ENCODE measurements around the gene SFTPB.
"Not testable (repeated sequence)": the region's sequence is repeated elsewhere in the genome, so short reads cannot be mapped to it uniquely, and the experiment has no call there.

Gene SFTPB

DNA sequence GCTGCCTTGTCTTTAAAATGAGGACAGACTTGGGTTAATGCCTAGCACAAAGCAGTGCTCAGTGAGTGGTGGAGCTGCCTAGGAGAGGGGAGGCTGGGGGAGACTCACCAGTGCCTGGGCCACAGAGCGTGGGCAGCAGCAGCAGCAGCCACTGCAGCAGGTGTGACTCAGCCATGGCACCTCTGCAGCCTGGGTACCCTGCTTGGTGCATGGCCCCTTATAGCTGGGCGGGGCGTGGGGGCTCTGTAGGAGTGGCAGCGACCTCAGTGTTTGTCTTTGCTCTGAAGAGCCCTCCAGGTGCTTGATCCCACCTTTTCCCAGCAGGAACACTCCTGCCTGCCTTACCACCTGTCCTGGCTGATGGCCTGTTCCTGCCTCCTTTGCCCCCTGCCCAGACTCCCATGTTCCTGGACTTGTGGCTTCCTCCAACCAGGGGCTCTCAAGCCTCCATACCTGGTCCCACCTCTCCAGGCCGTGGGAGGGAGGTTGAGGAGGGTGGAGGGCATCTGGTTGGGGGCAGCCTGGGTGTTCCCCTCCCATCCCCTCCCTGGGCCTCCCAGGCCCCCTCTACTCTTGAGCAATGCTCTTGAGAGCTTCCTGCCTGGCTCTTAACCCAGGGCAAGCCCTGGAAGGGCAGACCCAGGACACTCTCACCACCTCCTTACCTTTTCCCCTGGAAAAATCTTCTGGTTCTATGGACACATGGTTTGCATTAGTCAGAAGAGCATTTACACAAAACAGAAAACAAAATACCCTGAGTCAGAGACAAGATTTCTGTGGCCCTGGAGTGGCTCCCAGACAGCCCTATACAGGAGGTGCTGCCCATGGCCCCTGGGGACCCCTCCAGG lies at the start of gene SFTPB:
Gene SFTPB, minus strand, starts transcription at position 191 of the 848 bp plus-strand sequence. Its CDS starts 16 bp downstream, at position 175.
- no peak for DNase-seq

DNA sequence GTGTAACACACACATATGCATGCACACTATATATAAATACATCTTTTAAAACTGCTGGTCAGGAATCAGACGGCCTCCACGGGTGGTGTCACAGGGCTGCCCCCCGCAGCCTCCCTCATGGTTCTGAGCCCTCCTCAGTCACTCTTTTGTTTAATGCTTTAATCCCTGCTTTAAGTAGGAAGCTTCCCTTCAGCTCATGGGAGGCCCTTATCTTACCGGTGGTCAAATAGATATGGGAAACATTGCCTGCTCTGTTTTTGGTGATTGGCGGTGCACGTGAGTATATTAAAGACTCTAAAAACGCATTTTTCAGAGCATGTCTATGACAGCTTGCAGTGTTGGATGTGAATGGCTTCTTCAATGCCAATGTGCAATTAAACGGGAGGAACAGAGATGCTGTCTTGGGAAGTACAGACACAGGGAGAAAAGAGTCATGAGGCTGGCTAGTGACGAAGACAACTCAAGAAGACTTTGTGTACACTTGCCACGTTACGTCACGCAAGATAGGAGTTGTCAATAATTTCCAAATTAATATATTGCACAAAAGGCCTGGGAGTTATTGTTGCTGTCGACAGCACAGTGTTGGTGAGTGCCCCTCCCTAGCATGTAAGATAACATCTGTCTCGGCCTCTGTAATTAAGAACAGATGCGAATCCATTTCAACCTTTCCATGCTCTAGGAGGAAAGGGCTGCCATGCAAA lies 49.5 kb upstream of the SFTPB start:
- DNase-seq = no peak

DNA sequence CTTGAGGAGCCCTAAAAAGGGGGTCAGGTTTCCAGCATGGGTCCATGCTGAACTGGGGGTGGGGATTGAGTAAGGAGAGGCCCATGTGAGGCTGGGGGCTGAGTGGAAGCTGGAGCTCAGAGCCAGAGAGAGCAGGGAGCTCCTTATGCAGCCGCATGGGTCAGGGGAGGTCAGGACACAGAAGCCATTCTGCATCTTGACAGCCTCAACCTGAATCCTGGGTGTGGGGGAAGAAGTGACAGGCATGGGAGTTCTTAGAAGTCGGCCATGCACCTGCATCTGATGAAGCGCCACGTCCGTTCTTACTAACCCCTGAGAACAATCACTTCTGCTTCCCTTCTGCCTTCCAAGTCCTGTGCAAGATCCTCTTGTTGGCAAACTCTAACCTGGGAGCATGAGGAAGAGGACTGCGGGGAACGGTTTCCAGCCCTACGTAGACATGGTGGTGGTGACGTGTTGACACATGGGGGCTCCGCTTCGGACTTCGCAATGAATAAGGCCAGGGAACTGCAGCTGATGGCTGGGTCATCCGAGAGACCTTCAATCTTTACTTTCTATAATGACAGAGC lies 48.4 kb upstream of the SFTPB start:
- no peak for DNase-seq

DNA sequence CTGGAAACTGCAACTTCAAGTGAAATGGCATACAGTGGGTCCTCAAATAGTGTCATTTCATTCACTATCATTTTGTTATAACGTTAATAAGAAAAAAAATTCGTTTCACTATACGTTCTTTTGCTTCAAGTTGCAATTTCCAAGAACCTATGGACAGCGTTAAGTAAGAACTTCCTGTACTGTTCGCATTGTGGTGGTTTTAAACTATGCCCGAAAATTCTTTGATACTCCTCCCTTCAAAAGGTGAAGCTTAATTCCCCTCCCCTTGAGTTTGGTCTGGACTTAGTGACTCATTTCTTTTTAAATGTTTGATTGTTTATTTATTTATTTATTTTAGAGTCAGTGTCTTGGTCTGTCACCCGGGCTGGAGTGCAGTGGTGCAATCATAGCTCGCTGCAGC lies 46.8 kb upstream of the SFTPB start:
- no peak for DNase-seq

DNA sequence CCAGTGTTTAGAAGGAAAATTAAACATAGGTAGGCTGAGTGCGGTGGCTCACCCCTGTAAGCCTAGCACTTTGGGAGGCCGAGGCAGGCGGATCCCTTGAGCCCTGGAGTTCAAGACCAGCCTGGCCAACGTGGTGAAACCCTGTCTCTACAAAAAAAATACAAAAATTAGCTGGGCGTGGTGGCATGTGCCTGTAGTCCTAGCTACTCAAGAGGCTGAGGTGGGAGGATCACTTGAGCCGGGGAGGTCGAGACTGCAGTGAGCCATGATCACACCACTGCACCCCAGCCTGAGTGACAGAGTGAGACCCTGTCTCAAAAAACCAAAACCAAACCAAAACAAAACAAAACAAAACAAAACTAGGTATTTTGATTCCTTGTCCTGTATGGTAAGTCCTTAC lies 46.4 kb upstream of the SFTPB start:
- DNase-seq = not testable (repeated sequence)

DNA sequence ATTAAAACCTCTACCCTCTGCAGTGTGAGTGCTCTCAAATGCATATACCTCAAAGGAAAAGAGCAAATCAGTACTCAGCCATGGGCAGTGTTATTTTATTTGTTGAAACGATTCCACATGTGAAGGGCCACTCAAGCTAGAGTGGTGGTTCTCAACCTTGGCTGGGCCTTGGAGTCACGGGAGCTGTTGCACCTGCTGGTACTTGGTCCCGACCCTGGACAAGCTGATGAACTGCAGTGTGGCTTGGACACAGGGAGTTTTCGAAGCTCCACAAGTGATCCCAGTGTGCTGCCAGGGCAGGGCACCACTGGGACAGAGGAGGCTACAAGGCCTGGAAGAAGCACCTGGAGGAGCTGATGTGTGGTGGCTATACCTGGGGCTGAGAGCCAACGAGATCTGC lies 45.8 kb upstream of the SFTPB start:
- DNase-seq = no peak

DNA sequence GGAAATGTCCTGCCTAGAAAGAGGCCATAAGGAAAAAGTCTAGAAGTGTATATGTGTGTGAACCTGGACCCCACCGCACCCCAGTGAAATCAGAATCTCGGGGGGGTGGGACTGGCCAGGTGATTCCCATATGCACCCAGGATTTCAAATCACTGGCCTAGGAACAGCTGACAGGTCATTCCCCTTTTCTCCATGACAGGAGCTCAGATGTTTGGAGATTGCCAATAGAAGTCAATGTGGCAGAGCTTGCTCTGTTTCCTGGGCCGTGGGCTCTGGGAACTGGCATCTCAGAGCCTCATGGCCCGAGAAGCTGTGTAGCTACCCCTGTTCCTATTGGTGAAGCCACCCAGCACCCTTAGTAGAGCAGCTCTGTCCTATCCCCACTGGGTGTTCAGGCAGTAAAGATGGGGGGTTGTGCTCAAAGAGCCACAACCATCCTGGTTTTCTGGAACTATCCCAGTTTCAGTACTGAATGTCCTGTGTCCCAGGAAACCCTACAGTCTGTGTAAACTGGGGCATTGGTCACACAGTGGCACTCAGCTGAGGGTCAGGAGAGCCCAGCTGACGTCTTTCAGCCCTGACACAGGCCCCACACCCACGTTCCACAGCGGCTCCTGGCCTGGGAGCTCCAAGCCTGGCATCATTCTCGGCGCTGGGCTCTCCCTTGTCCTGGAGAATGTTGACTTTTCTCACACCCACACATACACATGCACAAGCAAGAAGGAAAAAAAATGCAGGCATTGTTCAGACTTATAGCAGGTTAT lies 45.0 kb upstream of the SFTPB start:
- peak in 11 of 56 donors; percentile 16 to 57 (median 25) for DNase-seq

DNA sequence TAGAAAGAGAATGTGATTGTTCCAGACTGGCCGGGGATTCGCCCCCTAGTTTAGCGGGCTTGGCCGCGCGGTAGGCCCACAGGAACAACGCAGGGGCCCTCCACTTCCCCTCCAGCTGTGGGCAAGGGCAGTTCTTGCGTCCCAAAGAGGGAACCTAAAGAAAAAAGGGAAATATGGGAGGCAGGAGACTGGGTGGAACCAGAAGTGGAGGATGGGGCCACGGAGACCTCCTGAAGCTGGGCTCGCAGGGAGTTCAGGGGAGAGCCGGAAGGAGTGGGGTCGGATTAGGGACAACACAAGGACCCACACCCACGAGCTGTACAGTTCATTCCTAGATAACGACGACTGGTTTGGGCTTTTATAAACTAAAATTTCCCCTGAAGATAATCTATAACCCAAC lies 44.3 kb upstream of the SFTPB start:
- DNase-seq = peak in 1 of 56 donors; percentile 23

DNA sequence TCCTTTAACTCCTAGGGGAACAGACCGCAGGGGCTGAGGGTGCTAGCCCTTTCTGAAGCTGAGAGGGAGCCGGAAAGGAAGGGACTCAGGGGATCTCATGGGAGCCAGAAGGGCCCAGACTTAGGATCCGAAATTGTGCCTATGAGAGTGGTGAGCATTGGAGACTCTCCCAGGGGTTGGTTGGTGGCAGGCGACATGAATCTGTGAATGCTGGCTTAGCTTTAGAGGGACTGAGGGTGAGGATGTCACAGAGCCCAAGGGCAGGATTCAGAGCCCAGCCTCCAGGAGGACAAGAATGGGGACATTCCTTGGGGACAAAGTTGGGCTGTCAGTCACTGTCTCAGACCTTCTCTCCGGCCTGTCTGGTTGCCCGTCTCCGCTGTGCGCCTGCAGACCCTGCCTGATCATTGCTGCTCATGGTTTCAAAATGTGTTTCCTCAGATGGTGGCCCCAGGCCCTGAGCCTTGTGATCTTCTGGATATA lies 43.6 kb upstream of the SFTPB start:
- no peak for DNase-seq

DNA sequence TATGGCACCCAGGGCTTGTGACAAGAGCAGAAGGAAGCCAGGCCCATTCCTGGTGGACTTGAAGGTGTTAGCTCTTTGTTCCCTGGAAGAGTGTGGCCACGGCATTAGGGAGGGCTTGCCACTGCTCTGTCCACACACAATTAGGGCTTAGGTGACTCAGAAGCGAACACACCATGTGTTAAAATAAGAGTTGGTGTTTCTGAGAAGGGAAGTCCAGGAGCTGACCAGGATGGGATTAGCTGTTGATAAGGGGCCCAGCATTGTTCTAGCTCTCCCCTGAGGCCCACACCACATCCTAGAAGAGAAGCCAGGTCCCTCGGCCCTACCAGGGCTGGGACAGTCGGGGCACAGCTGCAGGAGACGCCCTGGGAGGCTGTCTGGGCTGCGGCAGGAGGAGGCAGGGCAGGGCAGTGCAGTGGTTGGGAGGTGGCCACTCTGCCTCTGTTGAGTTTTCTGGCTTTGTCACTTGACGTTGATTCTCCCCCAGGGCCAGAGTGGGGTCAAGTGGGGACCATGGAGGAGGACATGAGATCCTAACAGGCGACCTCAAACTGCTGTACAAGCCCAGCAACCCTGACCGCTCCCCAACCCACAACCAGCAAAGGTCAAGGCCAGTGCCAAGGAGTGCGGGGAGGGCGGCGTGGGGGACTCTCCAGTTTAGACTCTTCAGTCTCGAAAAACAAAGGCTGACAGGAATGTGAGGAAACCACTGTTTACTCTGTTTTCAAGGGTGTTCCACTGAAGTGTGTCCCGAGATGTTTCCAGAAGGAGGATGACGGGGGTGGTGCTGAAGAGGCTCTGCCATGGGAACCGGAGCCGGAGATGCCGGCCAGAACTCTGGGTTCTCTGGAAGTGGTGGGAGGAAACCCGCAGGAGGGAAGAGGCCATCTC lies 42.9 kb upstream of the SFTPB start:
- peak in 4 of 56 donors; percentile 15 to 63 (median 24) for DNase-seq

DNA sequence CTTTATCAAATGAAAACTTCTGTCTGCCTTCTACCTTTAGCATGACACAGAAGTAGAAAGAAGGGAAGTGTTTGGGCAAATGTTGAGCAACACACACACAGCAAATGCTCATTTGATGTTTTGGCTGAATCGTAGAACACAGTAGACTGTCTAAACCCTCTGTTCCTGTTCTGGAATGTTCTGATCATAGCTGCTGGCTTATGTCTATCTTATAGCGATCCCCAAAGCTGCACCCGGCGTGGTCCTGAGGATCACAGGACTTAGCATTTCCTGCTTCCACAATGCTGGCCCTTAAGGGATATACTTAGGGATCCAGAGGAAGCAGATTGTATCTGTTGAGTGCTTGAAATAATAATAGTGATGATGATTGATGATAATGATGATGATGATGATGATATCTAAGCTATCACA lies 41.4 kb upstream of the SFTPB start:
- DNase-seq = no peak

DNA sequence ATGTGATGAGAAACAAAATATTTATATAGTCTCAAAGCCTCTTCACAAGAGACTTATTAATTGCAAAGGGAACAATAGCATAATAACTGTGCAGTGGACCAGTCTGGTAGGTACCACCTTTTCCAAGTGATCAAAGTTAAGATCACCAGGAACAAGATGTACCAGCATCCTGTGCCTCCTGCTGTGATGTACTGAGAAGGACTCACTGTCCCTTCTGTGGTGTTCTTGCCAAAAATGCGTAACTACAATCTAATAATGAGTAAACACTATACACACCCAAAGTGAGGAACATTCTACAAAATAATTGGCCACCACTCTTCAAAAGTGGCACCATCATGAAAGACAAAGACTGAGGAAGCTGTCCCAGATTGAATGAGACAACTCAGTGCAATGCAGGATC lies 40.6 kb upstream of the SFTPB start:
- no peak for DNase-seq

DNA sequence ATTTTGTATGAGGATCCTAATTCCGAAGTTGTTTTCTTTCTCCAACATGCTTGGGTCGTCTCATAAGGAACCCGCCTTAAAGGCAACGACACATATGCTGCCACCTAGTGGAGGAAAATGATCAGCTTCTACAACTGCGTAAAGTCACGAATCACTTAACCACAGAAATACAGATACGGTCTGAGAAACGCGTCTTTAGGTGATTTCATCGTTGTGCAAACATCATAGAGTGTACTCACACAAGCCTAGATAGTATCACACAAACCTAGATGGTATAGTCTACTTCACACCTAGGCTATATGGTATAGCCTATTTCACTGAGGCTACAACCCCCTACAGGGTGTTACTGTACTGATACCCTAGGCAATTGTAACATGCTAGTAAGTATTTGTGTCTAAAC lies 39.3 kb upstream of the SFTPB start:
- DNase-seq = peak in 28 of 56 donors; percentile 14 to 78 (median 34)

DNA sequence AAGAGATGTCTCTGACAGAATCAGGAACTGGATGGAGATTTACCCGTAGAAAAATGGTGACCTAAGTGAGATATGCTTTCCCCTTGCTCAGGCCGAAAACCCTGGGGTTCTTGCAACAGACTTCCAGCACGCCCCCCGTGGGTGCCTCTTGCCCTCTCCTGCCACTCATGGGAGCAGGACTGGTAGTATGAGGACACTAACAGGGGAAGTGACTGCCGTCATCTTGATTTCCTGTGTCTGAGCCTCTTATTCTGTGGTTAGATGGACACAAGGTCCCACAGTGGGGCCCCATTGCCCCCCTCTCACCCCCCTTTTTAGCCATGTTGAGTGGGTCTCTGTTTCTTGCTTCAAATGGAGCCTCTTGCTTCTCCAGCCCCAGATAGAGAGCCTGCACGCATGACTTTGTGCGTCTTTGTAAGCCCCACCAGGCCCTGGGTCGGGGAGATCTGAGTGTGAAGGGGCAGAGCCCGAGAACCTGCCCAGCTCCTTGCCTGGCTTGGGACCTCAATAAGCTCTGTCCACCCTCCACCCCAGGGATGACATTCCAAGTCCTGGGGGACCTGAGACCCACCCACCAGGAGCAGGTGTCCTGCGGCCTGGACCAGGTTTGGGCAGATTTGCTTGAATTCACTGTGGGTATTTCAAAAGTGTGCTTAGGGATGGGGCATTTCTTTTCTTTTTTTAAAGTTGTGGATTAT lies 38.7 kb upstream of the SFTPB start:
- peak in 18 of 56 donors; percentile 9 to 54 (median 32) for DNase-seq

DNA sequence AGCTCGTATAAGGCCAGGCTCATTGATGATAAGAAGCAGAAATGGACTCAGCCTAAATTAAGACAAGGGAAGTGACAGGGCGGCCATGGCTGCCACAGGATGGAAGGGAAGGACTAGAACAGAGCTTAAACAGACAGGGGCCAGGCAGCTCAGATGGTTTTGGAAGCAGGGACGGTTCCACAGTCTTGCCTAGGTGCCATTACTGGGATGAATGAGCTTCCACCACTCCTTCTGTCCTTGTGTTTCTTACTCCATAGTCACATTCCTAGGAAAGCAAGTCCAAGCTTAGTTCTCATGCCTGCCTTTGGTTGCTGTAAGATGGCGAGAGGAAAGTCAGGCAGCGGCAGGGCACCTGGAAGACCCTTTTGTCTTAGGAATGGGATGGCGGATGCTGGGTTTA lies 38.1 kb upstream of the SFTPB start:
- DNase-seq = no peak

DNA sequence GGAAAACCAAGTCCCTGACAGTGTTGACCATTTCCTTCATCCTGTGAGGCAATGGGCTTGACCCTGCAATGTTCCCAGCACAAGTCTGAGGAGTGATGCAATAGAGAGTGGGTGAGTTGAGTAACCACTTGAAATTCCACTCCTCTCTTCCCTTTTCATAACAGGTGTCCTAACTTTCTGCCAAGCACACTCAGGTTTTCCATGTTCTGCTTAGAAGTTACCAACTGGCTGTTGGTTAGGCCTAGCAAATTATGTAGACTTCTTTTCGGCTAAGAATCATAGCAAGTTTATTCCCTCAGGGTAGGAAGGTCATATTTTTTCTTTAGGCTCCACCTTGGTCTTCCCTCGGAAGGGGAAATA lies 37.7 kb upstream of the SFTPB start:
- no peak for DNase-seq

DNA sequence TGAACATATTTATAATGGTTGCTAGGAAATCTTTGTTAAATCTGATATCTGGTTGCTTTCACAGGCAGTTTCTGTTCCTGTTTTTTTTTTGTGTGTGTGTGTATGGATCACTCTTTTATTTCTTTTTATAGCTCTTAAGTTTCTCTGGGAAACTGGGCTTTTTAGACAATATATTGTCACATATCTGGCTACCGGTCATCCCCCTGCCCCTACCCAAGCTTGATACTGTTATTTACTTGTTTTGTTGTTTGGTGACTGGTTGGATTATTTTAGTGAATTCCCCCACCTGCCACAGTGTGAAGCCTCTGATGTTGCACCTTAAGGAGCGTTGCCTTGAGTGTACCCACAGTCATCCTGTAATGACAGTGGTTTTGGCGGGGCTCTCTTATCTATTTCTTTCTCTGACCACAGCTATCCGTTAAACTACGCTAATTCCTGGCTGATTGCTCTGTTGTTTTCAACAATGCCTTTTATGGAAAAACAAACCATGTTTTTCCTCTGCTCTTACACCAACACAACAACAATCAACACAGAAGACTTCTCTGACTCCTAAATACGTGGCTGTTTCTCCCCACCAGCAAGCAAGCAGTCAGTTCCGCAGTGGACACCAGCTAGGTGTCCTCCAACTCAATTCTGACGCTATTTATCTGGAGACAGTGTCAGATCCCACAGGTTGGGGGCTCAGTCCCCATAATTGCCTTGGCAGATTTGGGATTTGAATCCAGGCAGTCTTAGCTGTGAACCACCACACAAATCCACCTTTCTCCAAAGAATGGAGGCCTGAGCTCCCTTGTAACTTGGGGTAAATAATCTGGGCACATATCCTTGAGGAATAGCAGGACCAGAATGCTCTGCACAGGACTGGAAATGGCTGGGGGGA lies 37.0 kb upstream of the SFTPB start:
- no peak for DNase-seq

DNA sequence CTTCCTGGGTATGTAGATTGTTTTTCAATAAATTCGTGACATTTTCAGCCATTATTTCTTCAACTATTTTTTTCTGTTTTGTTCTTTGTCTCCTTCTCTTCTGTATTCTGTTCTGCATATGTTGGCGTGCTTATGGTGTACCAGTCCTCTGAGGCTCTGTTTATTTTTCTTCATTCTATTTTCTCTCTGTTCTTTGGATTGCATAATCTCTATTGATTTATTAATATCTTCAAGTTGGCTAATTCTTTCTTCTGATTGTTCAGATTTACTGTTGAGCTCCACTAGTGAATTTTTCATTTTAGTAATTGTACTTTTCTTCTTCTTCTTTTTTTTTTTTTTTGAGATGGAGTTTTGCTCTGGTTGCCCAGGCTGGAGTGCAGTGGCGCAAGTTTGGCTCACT lies 36.0 kb upstream of the SFTPB start:
- no peak for DNase-seq

DNA sequence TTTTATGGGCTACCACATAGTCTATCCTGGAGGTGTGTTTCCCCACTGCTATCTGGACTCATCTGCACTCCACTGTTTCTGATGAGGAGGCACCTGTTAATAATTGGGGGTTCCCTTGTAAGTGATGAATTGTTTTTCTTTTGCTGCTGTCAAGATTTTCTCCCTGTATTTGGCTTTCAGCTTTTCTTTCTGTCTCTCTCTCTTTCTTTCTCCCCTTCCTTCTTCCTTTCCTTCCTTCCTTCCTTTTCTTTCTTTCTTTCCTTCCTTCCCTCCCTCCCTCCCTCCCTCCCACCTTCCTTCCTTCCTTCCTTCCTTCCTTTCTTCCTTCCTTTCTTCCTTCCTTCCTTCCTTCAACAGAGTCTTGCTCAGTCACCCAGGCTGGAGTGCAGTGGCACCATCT lies 35.3 kb upstream of the SFTPB start:
- no peak for DNase-seq

Data from nucleus accumbens (tissue), 56 donors.